NCI-H146 treated with DMSO at 0.1 percent for 48 hours (cell line): Measurements from ENCODE around the gene DDX41.

Experiments used
- DNase-seq: peaks from one replicate; lab custom pipeline; 2025; ENCODE audit not compliant: unreplicated experiment; lab: John Stamatoyannopoulos, UW

The DDX41 gene

GRCh38 chr5:177469750-177470525, 46.8 kb downstream of the DDX41 start:
- DNase-seq, result no peak

GRCh38 chr5:177468685-177469628, 47.8 kb downstream of the DDX41 start:
- DNase-seq, result no peak

GRCh38 chr5:177468329-177468684, 48.5 kb downstream of the DDX41 start:
- DNase-seq, result no peak

- DNase-seq, result no peak
Observed at GRCh38 chr5:177467436-177467835, 49.3 kb downstream of the DDX41 start.

DNA sequence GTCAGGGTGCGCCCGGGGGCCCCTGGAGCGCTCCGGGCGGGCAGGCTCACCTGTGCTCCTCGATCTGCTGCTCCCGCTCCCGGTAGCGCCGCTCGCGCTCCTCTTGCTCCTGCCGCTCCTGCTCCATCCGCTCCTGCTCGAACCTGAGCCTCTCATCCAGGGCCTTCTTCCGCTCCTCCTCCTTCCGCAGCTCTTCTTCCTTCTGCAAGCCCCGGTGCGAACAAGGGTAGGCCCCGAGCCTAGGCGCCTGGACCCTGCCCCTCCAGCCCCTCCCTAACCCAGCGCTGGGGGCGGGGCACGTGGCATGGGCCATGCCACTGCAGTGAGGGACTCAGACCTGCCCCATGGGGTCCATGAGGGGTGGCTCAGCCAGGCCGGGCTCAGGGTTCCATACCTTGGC, 49.9 kb downstream of the DDX41 start:
- no peak for DNase-seq

- no peak for DNase-seq
Observed at GRCh38 chr5:177465044-177465443, 51.7 kb downstream of the DDX41 start.

- DNase-seq, result no peak
Observed at GRCh38 chr5:177462021-177462670, 54.6 kb downstream of the DDX41 start.
